Measurements from ENCODE around the gene TRPC4. TPM values are rescaled to one million over a fixed set of nuclear protein-coding genes. Genes with fewer than 3 reads are reported as not detected.

The TRPC4 gene
- total RNA-seq, 1 experiment from 2014 or later, result 8.0 TPM

DNA sequence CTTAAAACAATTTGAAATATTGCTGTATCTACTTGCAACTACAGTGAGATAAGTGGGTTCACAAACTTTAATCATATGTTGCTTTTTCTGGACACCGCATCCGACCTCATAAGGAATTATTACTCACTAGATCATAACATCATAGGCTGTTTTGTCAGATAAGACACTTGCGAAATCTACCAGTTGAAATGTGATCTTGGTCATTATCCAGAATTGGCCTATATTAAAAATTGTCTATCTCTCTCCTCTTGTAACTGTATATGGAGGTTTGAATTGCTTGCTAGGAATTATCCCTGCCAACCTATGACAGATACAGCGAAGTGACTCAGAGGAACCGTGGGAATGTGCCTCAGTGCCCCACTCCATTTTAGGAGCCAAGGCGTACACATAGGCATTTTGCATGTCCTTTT, 154.0 kb downstream of the TRPC4 start (continued):
- TF ChIP-seq CREB1 (CRISPR knock-in tag; IDR thresholded peaks at IDR 0.05) (no peak), RELA (CRISPR knock-in tag; IDR thresholded peaks at IDR 0.05; ENCODE audit: borderline replicate concordance) (no peak)
- TF ChIP-seq, protein P1, sequence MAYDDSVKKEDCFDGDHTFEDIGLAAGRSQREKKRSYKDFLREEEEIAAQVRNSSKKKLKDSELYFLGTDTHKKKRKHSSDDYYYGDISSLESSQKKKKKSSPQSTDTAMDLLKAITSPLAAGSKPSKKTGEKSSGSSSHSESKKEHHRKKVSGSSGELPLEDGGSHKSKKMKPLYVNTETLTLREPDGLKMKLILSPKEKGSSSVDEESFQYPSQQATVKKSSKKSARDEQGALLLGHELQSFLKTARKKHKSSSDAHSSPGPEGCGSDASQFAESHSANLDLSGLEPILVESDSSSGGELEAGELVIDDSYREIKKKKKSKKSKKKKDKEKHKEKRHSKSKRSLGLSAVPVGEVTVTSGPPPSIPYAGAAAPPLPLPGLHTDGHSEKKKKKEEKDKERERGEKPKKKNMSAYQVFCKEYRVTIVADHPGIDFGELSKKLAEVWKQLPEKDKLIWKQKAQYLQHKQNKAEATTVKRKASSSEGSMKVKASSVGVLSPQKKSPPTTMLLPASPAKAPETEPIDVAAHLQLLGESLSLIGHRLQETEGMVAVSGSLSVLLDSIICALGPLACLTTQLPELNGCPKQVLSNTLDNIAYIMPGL (CRISPR knock-in tag; IDR thresholded peaks at IDR 0.05), result no peak

DNA sequence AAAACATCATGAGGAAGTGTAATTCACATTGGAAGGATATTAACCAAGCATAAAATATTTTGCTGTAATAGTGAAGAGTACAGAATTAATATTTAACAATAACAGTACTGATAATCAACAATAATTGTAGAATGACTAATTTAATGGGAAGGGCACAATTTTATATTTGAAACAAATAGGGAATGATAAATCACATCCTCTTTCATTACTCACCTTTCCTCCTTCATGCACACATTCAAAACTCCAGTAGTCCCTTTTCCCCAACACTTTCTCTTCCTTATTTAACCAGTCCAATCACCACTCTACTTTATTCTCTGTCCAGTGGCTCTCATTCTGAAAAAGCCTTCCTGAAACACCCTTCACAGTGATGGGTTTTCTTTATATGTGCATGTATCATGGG, 160.3 kb downstream of the TRPC4 start:
- Mint-ChIP-seq H3K27me3 (ENCODE audit: low read depth) (no peaks in the 10 kb centered on the region), H3K27ac (no peak overlapping the region), H3K36me3 (no peaks in the 10 kb centered on the region), H3K4me1 (no peaks in the 10 kb centered on the region), H3K9me3 (no peaks in the 10 kb centered on the region), H3K4me3 (no peak overlapping the region)
- POLR2A ChIA-PET, result no interaction called here
- CTCF ChIA-PET, result no interaction called here
- ATAC-seq, result no peak
- DNase-seq (ENCODE audit: low spot score), result no peak
- TF ChIP-seq NFYB (CRISPR knock-in tag; conservative IDR thresholded peaks at IDR 0.05; ENCODE audit: low read depth), result no peak
- TF ChIP-seq, protein P2, sequence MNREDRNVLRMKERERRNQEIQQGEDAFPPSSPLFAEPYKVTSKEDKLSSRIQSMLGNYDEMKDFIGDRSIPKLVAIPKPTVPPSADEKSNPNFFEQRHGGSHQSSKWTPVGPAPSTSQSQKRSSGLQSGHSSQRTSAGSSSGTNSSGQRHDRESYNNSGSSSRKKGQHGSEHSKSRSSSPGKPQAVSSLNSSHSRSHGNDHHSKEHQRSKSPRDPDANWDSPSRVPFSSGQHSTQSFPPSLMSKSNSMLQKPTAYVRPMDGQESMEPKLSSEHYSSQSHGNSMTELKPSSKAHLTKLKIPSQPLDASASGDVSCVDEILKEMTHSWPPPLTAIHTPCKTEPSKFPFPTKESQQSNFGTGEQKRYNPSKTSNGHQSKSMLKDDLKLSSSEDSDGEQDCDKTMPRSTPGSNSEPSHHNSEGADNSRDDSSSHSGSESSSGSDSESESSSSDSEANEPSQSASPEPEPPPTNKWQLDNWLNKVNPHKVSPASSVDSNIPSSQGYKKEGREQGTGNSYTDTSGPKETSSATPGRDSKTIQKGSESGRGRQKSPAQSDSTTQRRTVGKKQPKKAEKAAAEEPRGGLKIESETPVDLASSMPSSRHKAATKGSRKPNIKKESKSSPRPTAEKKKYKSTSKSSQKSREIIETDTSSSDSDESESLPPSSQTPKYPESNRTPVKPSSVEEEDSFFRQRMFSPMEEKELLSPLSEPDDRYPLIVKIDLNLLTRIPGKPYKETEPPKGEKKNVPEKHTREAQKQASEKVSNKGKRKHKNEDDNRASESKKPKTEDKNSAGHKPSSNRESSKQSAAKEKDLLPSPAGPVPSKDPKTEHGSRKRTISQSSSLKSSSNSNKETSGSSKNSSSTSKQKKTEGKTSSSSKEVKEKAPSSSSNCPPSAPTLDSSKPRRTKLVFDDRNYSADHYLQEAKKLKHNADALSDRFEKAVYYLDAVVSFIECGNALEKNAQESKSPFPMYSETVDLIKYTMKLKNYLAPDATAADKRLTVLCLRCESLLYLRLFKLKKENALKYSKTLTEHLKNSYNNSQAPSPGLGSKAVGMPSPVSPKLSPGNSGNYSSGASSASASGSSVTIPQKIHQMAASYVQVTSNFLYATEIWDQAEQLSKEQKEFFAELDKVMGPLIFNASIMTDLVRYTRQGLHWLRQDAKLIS (CRISPR knock-in tag; IDR thresholded peaks at IDR 0.05; ENCODE audit: borderline replicate concordance), result no peak

DNA sequence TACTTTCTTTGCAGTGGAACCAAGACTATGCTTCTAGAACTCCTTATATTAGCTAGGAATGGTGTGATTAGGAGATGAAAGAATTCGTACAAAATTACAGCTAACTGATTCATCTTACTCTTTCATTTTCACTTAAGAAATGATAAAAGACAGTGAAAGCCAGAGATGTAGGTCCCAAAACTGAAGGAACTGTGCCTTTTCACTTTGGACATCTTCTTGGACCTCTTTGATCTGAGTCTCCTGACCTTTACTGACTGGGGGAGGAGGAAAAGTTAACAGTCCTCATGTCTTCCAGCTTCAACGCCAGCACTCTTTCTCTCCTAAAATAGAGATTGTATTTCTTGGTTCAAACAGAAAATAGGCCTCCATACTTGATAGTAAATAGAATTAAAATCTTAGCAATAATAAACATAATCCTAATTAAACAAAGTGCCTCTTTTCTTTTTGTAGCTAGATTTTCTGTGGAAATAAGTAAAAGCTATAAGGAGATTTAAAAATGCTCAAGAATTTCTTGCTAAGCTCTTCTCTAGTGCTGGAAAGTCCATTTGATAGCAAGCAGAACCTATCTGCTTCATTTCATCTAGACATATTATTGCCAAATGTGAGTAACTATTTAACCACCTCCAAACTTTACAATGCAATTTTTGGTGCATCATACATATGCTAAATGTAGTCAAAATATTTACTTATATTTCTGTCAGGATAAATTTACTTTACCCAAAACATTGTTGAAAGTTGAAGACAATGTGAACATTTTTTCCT, 161.7 kb downstream of the TRPC4 start:
- no peaks in the 10 kb centered on the region for H3K9me3 Mint-ChIP-seq
- POLR2A ChIA-PET, result no interaction called here
- no peak for DNase-seq (ENCODE audit: low spot score)

More for the DNA sequence above, 161.7 kb downstream of the TRPC4 start:
- H3K4me3 Mint-ChIP-seq, result no peak overlapping the region
- TF ChIP-seq ATF1 (CRISPR knock-in tag; IDR thresholded peaks at IDR 0.05), result no peak
- TF ChIP-seq ZNF121 (CRISPR knock-in tag; IDR thresholded peaks at IDR 0.05), result no peak
- TF ChIP-seq, protein P3, sequence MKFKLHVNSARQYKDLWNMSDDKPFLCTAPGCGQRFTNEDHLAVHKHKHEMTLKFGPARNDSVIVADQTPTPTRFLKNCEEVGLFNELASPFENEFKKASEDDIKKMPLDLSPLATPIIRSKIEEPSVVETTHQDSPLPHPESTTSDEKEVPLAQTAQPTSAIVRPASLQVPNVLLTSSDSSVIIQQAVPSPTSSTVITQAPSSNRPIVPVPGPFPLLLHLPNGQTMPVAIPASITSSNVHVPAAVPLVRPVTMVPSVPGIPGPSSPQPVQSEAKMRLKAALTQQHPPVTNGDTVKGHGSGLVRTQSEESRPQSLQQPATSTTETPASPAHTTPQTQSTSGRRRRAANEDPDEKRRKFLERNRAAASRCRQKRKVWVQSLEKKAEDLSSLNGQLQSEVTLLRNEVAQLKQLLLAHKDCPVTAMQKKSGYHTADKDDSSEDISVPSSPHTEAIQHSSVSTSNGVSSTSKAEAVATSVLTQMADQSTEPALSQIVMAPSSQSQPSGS (CRISPR knock-in tag; IDR thresholded peaks at IDR 0.05; ENCODE audit: borderline replicate concordance, low read depth), result no peak
- no peak for TF ChIP-seq ZNF416 (CRISPR knock-in tag; IDR thresholded peaks at IDR 0.05)
- TF ChIP-seq, protein P4, sequence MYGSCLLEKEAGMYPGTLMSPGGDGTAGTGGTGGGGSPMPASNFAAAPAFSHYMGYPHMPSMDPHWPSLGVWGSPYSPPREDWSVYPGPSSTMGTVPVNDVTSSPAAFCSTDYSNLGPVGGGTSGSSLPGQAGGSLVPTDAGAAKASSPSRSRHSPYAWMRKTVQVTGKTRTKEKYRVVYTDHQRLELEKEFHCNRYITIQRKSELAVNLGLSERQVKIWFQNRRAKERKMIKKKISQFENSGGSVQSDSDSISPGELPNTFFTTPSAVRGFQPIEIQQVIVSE (CRISPR knock-in tag; IDR thresholded peaks at IDR 0.05; ENCODE audit: borderline replicate concordance), result no peak
- TF ChIP-seq, protein P5, sequence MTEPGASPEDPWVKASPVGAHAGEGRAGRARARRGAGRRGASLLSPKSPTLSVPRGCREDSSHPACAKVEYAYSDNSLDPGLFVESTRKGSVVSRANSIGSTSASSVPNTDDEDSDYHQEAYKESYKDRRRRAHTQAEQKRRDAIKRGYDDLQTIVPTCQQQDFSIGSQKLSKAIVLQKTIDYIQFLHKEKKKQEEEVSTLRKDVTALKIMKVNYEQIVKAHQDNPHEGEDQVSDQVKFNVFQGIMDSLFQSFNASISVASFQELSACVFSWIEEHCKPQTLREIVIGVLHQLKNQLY (CRISPR knock-in tag; IDR thresholded peaks at IDR 0.05), result no peak
- TF ChIP-seq, protein P6, sequence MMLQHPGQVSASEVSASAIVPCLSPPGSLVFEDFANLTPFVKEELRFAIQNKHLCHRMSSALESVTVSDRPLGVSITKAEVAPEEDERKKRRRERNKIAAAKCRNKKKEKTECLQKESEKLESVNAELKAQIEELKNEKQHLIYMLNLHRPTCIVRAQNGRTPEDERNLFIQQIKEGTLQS (CRISPR knock-in tag; conservative IDR thresholded peaks at IDR 0.05), result no peak
- no peak for TF ChIP-seq SMAD4 (CRISPR knock-in tag; IDR thresholded peaks at IDR 0.05)
- no peaks in the 10 kb centered on the region for H3K4me1 Mint-ChIP-seq
- no peak for ATAC-seq
- no peaks in the 10 kb centered on the region for H3K27me3 Mint-ChIP-seq (ENCODE audit: low read depth)
- H3K36me3 Mint-ChIP-seq, result no peaks in the 10 kb centered on the region
- CTCF ChIA-PET, result no interaction called here
- H3K27ac Mint-ChIP-seq, result no peak overlapping the region

Measured in WTC11 (cell line).